K562 (cell line): ENCODE measurements around the gene GRIN2D. TPM values are rescaled to one million over a fixed set of nuclear protein-coding genes. Genes with fewer than 3 reads are reported as not detected.

Source experiments
- CAMTA2 ChIP-seq: fragments of 250-450 bp; sonication (Bioruptor Pico); conservative IDR thresholded peaks from 2 replicates; pipeline ENCODE4 v1.5.1; 2022
- CHD1 ChIP-seq: fragments of 200-600 bp; sonication (generic); IDR thresholded peaks from one replicate; pipeline ENCODE4 v1.6.1; 2012; ENCODE audit warnings: mild to moderate bottlenecking, moderate library complexity, low read length, inconsistent platforms
- CHD4 ChIP-seq: fragments of 200-600 bp; sonication (generic); IDR thresholded peaks from 3 replicates; pipeline ENCODE4 v1.6.1; 2012; ENCODE audit warnings: low read depth, mild to moderate bottlenecking, mixed read lengths, low read length, inconsistent platforms; ENCODE audit not compliant: insufficient read depth, insufficient replicate concordance, poor library complexity, severe bottlenecking
- GABPA ChIP-seq: fragments of 200-800 bp; sonication (Bioruptor generic); conservative IDR thresholded peaks from 2 replicates; pipeline ENCODE4 v1.6.1; 2016; ENCODE audit warnings: low read depth, missing genetic modification characterization, missing compliant biosample characterization
- HSF4 ChIP-seq: fragments of 250-450 bp; sonication (Bioruptor Pico); IDR thresholded peaks from 2 replicates; pipeline ENCODE4 v2.1.2; 2022; ENCODE audit warnings: mild to moderate bottlenecking, moderate library complexity, borderline replicate concordance
- KDM5B ChIP-seq: fragments of 200-600 bp; sonication (generic); IDR thresholded peaks from 2 replicates; pipeline ENCODE4 v1.6.1; 2012; ENCODE audit warnings: low read depth, mild to moderate bottlenecking, moderate library complexity, low read length, control low read depth, inconsistent platforms; ENCODE audit not compliant: insufficient replicate concordance
- LCOR ChIP-seq: sonication (generic); formaldehyde crosslinking; IDR thresholded peaks from 2 replicates; pipeline ENCODE4 v1.8.0; 2022; ENCODE audit warnings: mild to moderate bottlenecking, missing genetic modification reagents
- MYC ChIP-seq, 2 experiments: fragments of 250-450 bp in 1 of 2; sonication (Bioruptor Pico) in 1 of 2; IDR thresholded peaks; 2 replicates each; pipeline versions ENCODE4 v1.5.1 to v1.6.1; 2012 to 2021; ENCODE audit warnings: low read depth in 2 of 2, borderline replicate concordance in 1 of 2, improper control_type of control experiment in 1 of 2, low read length in 1 of 2, mild to moderate bottlenecking in 1 of 2, moderate library complexity in 1 of 2
- PML ChIP-seq: IDR thresholded peaks from 2 replicates; pipeline ENCODE4 v1.6.1; 2012; ENCODE audit warnings: low read length, inconsistent platforms
- RBM14 ChIP-seq: fragments of 200-400 bp; formaldehyde crosslinking; IDR thresholded peaks from 2 replicates; pipeline ENCODE4 v1.6.1; 2018; ENCODE audit warnings: low read depth, mild to moderate bottlenecking, low read length, moderate library complexity, borderline replicate concordance; ENCODE audit not compliant: insufficient read depth
- RBM25 ChIP-seq: fragments of 200-400 bp; formaldehyde crosslinking; IDR thresholded peaks from 2 replicates; pipeline ENCODE4 v1.6.1; 2018; ENCODE audit warnings: low read length, low read depth, moderate library complexity; ENCODE audit not compliant: severe bottlenecking
- RNF219 ChIP-seq: fragments of 250-450 bp; sonication (Bioruptor Pico); IDR thresholded peaks from 2 replicates; pipeline ENCODE4 v1.5.0; 2022; ENCODE audit warnings: mild to moderate bottlenecking
- TAF9B ChIP-seq: fragments of 450-650 bp; IDR thresholded peaks from 2 replicates; pipeline ENCODE4 v1.6.1; 2018; ENCODE audit warnings: mild to moderate bottlenecking; ENCODE audit not compliant: partially characterized antibody
- TRIM24 ChIP-seq, 2 experiments: fragments of 450-650 bp; IDR thresholded peaks; 2 replicates each; pipeline ENCODE4 v1.6.1; 2016
- polyA plus RNA-seq, 8 experiments: library from polyadenylated mRNA; depleted of rRNA in 4 of 8; stranded (reverse) in 5 of 8; unstranded in 3 of 8; fragments of >200 nt; fragmentation: Nextera tagmentation in 2 of 8; fragmentation: Illumina TruSeq in 1 of 8; extraction: Ambion mirVana in 2 of 8; extraction: Trizol in 1 of 8; gene quantifications; 2 replicates each; pipeline versions ENCODE4 v1.2.1 to v1.2.3, GENCODE V29; 2011 to 2014; ENCODE audit warnings: inconsistent platforms in 1 of 8, missing spikeins in 1 of 8
- total RNA-seq, 7 experiments: library from RNA; depleted of rRNA in 6 of 7; stranded (reverse); fragments of >200 nt in 6 of 7; fragmentation: Illumina TruSeq in 2 of 7; extraction: Trizol in 2 of 7; gene quantifications; 2 replicates each; pipeline versions ENCODE4 v1.2.1 to v1.2.3, GENCODE V29; 2011 to 2021; ENCODE audit warnings: low replicate concordance in 1 of 7
- TF ChIP-seq, protein P1 (sequence below): fragments of 450-650 bp; IDR thresholded peaks from 2 replicates; pipeline ENCODE4 v1.6.1; 2016; ENCODE audit warnings: antibody characterized with exemption
- TF ChIP-seq, protein P2 (sequence below): fragments of 450-650 bp; IDR thresholded peaks from 2 replicates; pipeline ENCODE4 v1.6.1; 2018; ENCODE audit not compliant: partially characterized antibody

GRIN2D gene
- total and polyA plus RNA-seq, 9 of the 15 experiments (the other 6 are each of a cell fraction or from before 2014, with no cell fraction given), result 0.32 to 31.5 (median 1.8) TPM

- TF ChIP-seq KDM5B, result no peak
- TF ChIP-seq RNF219 (CRISPR knock-in tag), result no peak
- TF ChIP-seq CHD1, result no peak
- TF ChIP-seq, protein P1, sequence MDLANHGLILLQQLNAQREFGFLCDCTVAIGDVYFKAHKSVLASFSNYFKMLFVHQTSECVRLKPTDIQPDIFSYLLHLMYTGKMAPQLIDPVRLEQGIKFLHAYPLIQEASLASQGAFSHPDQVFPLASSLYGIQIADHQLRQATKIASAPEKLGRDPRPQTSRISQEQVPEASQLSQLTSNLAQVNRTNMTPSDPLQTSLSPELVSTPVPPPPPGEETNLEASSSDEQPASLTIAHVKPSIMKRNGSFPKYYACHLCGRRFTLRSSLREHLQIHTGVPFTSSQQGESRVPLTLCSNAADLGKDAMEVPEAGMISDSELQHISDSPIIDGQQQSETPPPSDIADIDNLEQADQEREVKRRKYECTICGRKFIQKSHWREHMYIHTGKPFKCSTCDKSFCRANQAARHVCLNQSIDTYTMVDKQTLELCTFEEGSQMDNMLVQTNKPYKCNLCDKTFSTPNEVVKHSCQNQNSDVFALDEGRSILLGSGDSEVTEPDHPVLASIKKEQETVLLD, result no peak
- TF ChIP-seq CHD4, result peak; percentile 43
- TF ChIP-seq GABPA (tag), result peak; percentile 46
- TF ChIP-seq RBM25, result no peak
- TF ChIP-seq LCOR (CRISPR knock-in tag), result no peak
- TF ChIP-seq HSF4 (CRISPR knock-in tag), result no peak
- 0 out of 2 replicates have a peak, but pooled peaks have one; percentile 55 for TF ChIP-seq RBM14
- TF ChIP-seq, protein P2, sequence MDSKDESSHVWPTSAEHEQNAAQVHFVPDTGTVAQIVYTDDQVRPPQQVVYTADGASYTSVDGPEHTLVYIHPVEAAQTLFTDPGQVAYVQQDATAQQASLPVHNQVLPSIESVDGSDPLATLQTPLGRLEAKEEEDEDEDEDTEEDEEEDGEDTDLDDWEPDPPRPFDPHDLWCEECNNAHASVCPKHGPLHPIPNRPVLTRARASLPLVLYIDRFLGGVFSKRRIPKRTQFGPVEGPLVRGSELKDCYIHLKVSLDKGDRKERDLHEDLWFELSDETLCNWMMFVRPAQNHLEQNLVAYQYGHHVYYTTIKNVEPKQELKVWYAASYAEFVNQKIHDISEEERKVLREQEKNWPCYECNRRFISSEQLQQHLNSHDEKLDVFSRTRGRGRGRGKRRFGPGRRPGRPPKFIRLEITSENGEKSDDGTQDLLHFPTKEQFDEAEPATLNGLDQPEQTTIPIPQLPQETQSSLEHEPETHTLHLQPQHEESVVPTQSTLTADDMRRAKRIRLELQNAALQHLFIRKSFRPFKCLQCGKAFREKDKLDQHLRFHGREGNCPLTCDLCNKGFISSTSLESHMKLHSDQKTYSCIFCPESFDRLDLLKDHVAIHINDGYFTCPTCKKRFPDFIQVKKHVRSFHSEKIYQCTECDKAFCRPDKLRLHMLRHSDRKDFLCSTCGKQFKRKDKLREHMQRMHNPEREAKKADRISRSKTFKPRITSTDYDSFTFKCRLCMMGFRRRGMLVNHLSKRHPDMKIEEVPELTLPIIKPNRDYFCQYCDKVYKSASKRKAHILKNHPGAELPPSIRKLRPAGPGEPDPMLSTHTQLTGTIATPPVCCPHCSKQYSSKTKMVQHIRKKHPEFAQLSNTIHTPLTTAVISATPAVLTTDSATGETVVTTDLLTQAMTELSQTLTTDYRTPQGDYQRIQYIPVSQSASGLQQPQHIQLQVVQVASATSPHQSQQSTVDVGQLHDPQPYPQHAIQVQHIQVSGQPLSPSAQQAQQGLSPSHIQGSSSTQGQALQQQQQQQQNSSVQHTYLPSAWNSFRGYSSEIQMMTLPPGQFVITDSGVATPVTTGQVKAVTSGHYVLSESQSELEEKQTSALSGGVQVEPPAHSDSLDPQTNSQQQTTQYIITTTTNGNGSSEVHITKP, result no peak
- TF ChIP-seq PML, result peak; percentile 29; the same call in 1 of the 2 replicates
- peak in 1 of 2 experiments; percentile 26; a peak in 1 of 4 replicates for TF ChIP-seq TRIM24 (IDR thresholded peaks at IDR 0.05)
- peak; percentile 59 for TF ChIP-seq TAF9B
- 0 out of 2 replicates have a peak, but pooled peaks have one; percentile 26 for TF ChIP-seq MYC (IDR thresholded peaks at IDR 0.05; ENCODE audit: low read depth, low read length)
- no peak for TF ChIP-seq MYC (CRISPR knock-in tag; IDR thresholded peaks at IDR 0.05; ENCODE audit: borderline replicate concordance, low read depth)
- no peak for TF ChIP-seq CAMTA2
These were observed 2.1 kb upstream of the GRIN2D start, which contains the start of gene KDELR1 (continued) for GRCh38 chr19:48391100-48392005.
